A673 (cell line): ENCODE measurements around the gene VIT. TPM values are rescaled to one million over a fixed set of nuclear protein-coding genes. Genes with fewer than 3 reads are reported as not detected.

Experiments
- BruUV-seq: library from RNA; stranded (reverse); fragments of 400-500 nt; replicated peaks from 2 replicates; lab custom pipeline; 2021; lab: Mats Ljungman, UMichigan
- CTCF ChIA-PET: fragments of 300-600 bp; sonication (Branson Sonifier 250); formaldehyde crosslinking; loops from one replicate; lab custom pipeline; 2022; ENCODE audit warnings: antibody characterized with exemption; lab: Charles Lee
- POLR2A ChIA-PET: fragments of 300-600 bp; sonication (Branson Sonifier 250); formaldehyde crosslinking; loops from one replicate; lab custom pipeline; 2022; ENCODE audit warnings: antibody characterized with exemption; ENCODE audit not compliant: low non-redundant PET; lab: Charles Lee
- DNase-seq: peaks from one replicate; pipeline ENCODE4 v3.0.0-alpha.2; 2015; ENCODE audit warnings: low spot score
- H3K27ac ChIP-seq: fragments of 200-600 bp; sonication (generic); 2 replicates; pipeline ENCODE4 v1.5.1; 2016; ENCODE audit warnings: mixed run types, low read depth, mild to moderate bottlenecking, mixed read lengths, antibody characterized with exemption, low read length; ENCODE audit not compliant: poor library complexity, severe bottlenecking
- H3K27me3 ChIP-seq: fragments of 200-600 bp; sonication (generic); replicated peaks from 2 replicates; pipeline ENCODE4 v1.6.1; 2017; ENCODE audit warnings: mixed run types, low read depth, mild to moderate bottlenecking, mixed read lengths, antibody characterized with exemption, low read length; ENCODE audit not compliant: insufficient read depth, poor library complexity
- H3K36me3 ChIP-seq: fragments of 200-600 bp; sonication (generic); 2 replicates; pipeline ENCODE4 v1.6.1; 2016; ENCODE audit warnings: mixed run types, mild to moderate bottlenecking, mixed read lengths, antibody characterized with exemption, low read length; ENCODE audit not compliant: insufficient read depth, poor library complexity, severe bottlenecking
- H3K4me1 ChIP-seq: fragments of 200-600 bp; sonication (generic); 2 replicates; pipeline ENCODE4 v1.6.1; 2017; ENCODE audit warnings: mixed run types, mild to moderate bottlenecking, mixed read lengths, antibody characterized with exemption, low read length; ENCODE audit not compliant: insufficient read depth, poor library complexity, severe bottlenecking
- H3K4me3 ChIP-seq: fragments of 200-600 bp; sonication (generic); 2 replicates; pipeline ENCODE4 v1.5.1; 2016; ENCODE audit warnings: low read depth, mixed run types, mild to moderate bottlenecking, mixed read lengths, low read length; ENCODE audit not compliant: poor library complexity, severe bottlenecking
- H3K9me3 ChIP-seq: fragments of 200-600 bp; sonication (generic); 2 replicates; pipeline ENCODE4 v1.6.1; 2016; ENCODE audit warnings: mixed run types, low read depth, mild to moderate bottlenecking, mixed read lengths, antibody characterized with exemption, low read length; ENCODE audit not compliant: poor library complexity, severe bottlenecking
- CTCF ChIP-seq: fragments of 300-800, 200-600 bp; sonication (generic); conservative IDR thresholded peaks from 2 replicates; pipeline ENCODE4 v1.5.1; 2017; ENCODE audit warnings: low read depth, mild to moderate bottlenecking, antibody characterized with exemption, low read length, moderate library complexity, mixed read lengths
- EZH2 ChIP-seq: fragments of 200-600 bp; sonication (generic); IDR thresholded peaks from 2 replicates; pipeline ENCODE4 v1.6.1; 2017; ENCODE audit warnings: borderline replicate concordance, low read depth, mild to moderate bottlenecking, mixed read lengths, antibody characterized with exemption, low read length; ENCODE audit not compliant: poor library complexity, severe bottlenecking
- intact Hi-C: fragments of 100-400 bp; cut with micrococcal nuclease; formaldehyde crosslinking; loops from one replicate; pipeline ENCODE4 v1.10.0; 2022; ENCODE audit not compliant: unreplicated experiment
- total RNA-seq: library from RNA; stranded (reverse); gene quantifications from 2 replicates; pipeline ENCODE4 v1.2.3, GENCODE V29; 2021

The VIT gene
- total RNA-seq, 1 experiment from 2014 or later = not detected

GRCh38 chr2:36843838-36844237 is 147.3 kb downstream of the VIT start:
- H3K4me3 ChIP-seq = no peak overlapping the region
- H3K4me1 ChIP-seq = no peaks in the 10 kb centered on the region
- H3K27me3 ChIP-seq = no peaks in the 10 kb centered on the region
- no peak overlapping the region for H3K27ac ChIP-seq
- BruUV-seq = no TSS peak
- CTCF ChIA-PET = no interaction called here
- intact Hi-C loops = no loop called here
- no peaks in the 10 kb centered on the region for H3K9me3 ChIP-seq
- H3K36me3 ChIP-seq = peaks cover 11% of the 10 kb centered on the region
- no peak for DNase-seq
- POLR2A ChIA-PET = no interaction called here
- TF ChIP-seq CTCF (no peak), EZH2 (no peak)

GRCh38 chr2:36849265-36849664 is 152.8 kb downstream of the VIT start:
- TF ChIP-seq EZH2 = no peak
- CTCF ChIA-PET = no interaction called here
- no TSS peak for BruUV-seq
- no peak for DNase-seq
- Histone ChIP-seq H3K4me1 (no peaks in the 10 kb centered on the region), H3K9me3 (no peaks in the 10 kb centered on the region), H3K27me3 (no peaks in the 10 kb centered on the region), H3K4me3 (no peak overlapping the region), H3K36me3 (peaks cover 21% of the 10 kb centered on the region), H3K27ac (no peak overlapping the region)
- intact Hi-C loops = no loop called here
- POLR2A ChIA-PET = no interaction called here

- no peak for DNase-seq
- Histone ChIP-seq H3K4me1 (no peaks in the 10 kb centered on the region), H3K27ac (no peak overlapping the region), H3K4me3 (no peak overlapping the region), H3K9me3 (no peaks in the 10 kb centered on the region), H3K36me3 (peaks cover 11% of the 10 kb centered on the region), H3K27me3 (no peaks in the 10 kb centered on the region)
- TF ChIP-seq EZH2 (no peak), CTCF (no peak)
- ChIA-PET CTCF (no interaction called here), POLR2A (no interaction called here)
- intact Hi-C loops = no loop called here
- no TSS peak for BruUV-seq
These were observed 157.7 kb downstream of the VIT start for GRCh38 chr2:36854241-36854640.

- ChIA-PET POLR2A (no interaction called here), CTCF (no interaction called here)
- TF ChIP-seq CTCF = no peak
- TF ChIP-seq EZH2 = no peak
- no peak for DNase-seq
- no TSS peak for BruUV-seq
- Histone ChIP-seq H3K9me3 (no peaks in the 10 kb centered on the region), H3K27me3 (no peaks in the 10 kb centered on the region), H3K4me1 (no peaks in the 10 kb centered on the region), H3K36me3 (peaks cover 11% of the 10 kb centered on the region), H3K4me3 (no peak overlapping the region), H3K27ac (no peak overlapping the region)
- intact Hi-C loops = no loop called here
These were observed 158.9 kb downstream of the VIT start for GRCh38 chr2:36855429-36855828.
